ENCODE data around the gene FOXF1.
A peak's percentile ranks its signal among the peaks of the same experiment; 100 is the strongest.

Gene FOXF1

DNA sequence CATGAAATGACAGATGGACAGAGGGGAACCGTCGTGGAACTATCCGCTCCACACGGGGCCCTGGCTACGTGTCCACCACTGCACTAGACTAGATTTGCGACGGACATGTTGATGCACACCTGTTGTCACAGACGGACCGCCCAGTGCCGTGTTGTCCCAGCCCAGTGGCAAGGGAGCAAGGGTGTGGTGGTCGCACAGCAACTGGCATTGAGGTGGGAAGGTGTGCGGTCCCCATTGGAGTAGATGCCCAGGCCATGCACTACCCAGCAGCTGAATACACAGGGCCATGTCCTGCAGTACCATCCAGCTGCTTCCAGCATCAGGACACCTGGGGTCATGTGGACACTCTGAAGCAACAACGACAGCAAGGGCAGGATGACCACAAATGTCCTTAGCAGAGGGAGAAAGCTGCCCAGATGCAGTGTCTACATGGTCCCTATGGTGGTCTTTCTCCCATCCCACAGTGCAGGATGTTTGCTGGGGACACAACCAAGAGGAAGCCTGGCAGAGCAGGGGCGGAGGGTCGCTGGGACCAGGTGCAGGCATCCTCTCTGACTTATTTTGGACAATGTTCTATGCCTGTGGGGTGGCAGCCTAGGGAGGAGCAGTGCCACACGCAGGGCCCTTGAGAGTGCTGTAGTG is 8.8 kb downstream of the FOXF1 start:
- DNase-seq = no peak

- DNase-seq = peak; percentile 14
These were observed 9.5 kb downstream of the FOXF1 start for GRCh38 chr16:86519649-86520316.

DNA sequence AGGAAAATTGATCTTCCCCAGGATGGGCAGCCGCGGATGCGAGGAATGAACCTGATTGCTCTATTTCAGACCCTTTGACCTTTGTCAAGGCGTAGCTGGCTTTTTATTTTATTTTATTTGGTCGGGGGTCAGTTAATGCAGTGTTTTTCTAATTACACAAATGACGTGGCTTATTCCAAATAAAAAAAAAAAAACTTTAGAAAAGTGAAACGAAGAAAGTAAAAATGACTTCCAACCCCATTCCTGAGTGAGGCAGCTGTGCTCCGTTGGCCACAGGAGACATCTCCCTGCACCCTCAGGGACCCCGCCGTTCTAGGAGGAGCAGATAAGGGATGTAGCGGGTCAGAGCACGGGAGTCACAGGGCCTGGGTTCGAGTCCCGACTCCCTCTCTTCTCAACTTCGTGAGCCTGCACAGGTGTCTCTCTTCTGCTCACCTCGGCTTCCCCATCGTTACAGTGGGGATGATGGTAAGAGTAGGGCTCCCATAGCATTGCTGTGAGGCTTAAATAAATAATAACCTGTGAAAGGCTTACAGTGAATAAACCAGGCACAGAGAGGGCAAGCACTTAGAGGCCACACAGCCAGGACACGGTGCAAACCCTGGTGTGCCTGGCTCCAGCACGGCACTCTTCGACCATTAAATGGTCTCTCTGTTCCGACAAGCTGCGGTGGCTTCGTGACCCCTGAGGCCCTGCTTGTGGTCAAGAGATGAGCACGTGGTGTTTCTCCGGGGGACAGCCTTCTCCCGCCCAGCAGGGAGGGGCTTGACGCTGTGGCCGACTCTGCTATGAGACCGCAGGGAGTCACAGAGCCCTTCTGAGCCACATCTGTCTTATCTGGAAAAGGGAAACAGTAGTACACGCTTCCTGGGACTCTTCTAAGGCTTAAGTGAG is 10.2 kb downstream of the FOXF1 start:
- DNase-seq = no peak

GRCh38 chr16:86521236-86522197 is 11.2 kb downstream of the FOXF1 start:
- DNase-seq = no peak

DNA sequence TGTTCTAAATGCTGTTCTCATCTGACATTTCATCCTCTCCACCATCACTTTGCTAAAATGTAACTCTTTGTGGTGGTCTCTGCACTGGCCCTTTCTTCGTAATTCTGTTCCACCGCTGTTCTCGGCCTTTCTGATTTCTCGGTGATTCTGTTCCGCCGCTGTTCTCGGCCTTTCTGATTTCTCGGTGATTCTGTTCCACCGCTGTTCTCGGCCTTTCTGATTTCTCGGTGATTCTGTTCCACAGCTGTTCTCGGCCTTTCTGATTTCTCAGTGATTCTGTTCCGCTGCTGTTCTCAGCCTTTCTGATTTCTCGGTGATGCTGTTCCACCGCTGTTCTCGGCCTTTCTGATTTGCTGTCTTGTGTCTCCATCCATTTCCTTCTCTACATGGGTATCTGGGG is 12.3 kb downstream of the FOXF1 start:
- no peak for DNase-seq

DNA sequence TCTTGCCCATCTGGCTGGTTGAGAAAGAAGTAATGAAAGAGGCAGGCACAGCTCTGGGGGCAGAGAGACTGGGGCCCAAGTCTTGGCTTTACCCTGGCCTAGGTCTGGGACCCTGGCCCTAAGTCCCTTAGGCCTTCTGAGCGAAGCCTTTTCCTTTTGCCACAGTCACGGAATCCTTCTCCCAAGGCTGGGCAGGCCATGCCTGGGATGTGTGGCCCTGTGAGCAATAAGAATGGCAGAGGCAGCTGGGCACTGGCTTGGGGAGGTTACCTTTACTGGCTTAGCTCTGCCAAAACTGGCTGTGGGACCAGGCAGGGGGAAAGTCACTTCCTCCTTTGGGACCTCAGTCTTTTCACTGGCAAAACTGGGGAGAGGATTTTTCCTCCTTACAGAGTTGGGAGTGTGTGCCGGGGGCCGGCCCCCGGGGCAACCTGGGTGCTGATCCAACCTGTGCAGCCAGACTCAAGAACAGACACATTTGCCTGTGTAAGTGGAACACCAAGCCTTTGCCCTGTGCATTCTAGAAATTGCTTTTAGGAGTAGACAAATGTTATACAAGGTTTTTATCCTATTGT is 12.9 kb downstream of the FOXF1 start:
- DNase-seq = no peak

- DNase-seq = no peak
These were observed 13.7 kb downstream of the FOXF1 start for GRCh38 chr16:86524029-86524428.

- DNase-seq = no peak
These were observed 15.4 kb downstream of the FOXF1 start for GRCh38 chr16:86525696-86526095.

GRCh38 chr16:86527366-86527765 is 17.0 kb downstream of the FOXF1 start:
- DNase-seq = no peak

- DNase-seq = no peak
These were observed 18.0 kb downstream of the FOXF1 start for GRCh38 chr16:86528061-86528929.

- DNase-seq = no peak
These were observed 18.8 kb downstream of the FOXF1 start for GRCh38 chr16:86529160-86529559.

DNA sequence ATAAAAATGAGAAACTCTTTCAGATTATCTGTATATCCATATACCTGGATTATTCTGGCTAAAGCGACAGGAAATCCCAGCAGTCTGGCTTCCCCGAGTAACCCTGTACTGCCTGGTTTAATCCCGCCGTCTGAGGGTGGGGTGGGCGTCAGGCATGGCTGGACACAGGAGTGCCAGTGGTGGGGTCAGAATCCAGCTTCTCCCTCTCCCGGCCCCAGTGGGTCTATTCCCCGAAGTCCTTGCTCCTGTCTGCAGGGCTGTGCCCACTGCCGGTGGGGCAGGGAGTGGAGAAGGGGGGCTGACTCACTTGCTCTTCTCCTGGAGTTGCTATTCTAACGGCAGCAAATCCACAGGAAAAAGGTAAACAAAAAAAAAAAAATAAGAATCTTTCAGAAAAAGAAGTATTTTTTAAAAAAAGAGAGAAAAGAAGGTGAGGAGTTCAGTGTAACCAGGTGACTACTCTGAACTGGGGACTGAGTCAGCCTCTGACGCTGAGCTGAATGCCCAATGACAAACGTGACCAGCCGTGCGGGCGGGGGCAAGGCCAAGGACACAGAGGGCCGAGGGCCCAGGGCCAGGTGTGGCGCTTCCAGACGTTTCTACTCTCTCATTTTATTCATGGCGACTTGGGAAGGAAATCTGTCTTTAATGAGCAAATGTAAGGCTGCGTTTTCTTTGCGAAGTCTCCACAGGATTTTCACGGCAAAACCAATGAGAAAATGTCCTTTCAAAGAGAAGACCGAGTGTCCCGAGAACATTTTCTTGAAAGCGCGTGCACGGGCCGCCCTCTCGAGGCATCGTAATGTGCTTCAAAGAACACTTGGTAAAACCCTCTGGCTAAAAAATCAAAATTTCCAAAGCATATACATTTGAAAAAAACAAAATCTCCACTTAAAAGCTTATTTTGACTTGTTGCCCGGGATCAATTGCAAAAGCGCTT is 20.2 kb downstream of the FOXF1 start:
- no peak for DNase-seq

DNA sequence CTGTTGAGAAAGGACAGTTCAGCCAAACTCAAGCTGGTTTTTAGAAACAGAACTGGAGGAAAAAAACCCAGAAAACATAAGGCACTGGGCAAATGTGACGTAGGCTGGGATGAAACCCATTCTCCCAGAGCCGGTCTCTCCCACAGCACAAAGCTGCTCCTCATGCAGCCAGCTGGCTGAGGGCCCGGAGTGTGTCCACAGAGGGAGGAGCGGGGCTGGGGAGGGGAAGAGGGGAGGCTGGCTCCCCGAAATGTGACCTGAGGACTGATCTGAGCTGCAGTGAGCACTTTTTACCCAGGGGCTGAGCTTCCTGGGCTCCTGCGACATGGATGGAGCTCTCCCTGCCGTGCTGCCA is 20.8 kb downstream of the FOXF1 start:
- no peak for DNase-seq

- DNase-seq = no peak
These were observed 21.6 kb downstream of the FOXF1 start for GRCh38 chr16:86531641-86532525.

DNA sequence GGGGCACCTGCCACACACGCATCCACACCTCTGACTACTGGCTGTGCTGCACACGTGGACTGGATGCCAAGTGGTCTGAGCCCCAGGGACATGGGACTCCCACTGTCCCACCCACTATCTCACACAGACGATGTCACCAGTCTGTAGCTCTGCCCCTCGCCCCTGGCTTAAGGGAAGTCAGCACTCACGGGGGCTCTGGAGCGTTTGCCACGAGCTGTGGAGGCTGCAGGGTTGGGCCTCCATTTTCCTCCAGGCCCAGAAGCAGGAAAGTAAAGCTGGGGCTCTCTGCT is 22.1 kb downstream of the FOXF1 start:
- no peak for DNase-seq

GRCh38 chr16:86533076-86533475 is 22.7 kb downstream of the FOXF1 start:
- DNase-seq = no peak

GRCh38 chr16:86533767-86534351 is 23.5 kb downstream of the FOXF1 start:
- DNase-seq = no peak

DNA sequence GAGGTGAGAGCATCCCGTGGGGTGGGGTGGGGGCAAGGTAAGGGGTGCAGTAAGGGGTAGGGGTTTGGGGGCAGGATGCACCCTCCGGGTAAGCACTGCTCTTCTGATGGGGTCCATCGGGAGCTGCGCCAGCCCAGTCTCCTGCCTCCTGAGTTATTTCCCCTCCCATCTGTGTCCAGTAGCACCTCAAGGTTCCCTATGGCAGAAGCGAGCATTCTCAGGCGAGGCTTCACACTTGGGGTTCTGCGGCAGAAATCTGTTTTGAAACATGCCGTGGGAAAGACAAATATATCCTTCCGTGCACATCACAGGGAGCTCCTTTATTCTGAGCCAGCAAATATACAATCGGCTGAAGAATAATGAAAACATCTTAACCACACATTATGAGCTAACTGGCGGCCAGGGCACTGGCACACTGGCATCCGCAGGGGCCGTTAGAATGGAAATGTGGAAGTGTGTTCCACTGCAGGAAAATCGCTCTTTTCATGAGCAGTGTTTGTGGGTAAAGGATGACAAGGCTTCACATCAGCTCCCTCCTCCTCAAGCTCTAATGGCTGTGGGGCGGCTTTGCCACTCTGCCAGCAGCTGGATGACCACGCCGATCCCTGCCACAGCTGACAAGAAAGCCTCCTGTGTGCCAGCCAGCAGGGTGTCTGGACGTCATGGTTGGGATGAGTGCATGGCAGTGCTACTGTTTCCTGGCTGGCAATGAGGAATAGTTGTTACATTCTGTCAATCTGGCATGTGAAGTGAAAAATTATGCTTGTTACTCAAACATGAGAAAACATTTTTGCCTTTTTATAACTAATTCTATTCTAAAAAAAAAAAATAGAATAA is 24.7 kb downstream of the FOXF1 start:
- no peak for DNase-seq

Measured in NCI-H1092 treated with DMSO at 0.1 percent for 48 hours (cell line).